ENCODE data around the gene SLC17A3.

Gene SLC17A3

DNA sequence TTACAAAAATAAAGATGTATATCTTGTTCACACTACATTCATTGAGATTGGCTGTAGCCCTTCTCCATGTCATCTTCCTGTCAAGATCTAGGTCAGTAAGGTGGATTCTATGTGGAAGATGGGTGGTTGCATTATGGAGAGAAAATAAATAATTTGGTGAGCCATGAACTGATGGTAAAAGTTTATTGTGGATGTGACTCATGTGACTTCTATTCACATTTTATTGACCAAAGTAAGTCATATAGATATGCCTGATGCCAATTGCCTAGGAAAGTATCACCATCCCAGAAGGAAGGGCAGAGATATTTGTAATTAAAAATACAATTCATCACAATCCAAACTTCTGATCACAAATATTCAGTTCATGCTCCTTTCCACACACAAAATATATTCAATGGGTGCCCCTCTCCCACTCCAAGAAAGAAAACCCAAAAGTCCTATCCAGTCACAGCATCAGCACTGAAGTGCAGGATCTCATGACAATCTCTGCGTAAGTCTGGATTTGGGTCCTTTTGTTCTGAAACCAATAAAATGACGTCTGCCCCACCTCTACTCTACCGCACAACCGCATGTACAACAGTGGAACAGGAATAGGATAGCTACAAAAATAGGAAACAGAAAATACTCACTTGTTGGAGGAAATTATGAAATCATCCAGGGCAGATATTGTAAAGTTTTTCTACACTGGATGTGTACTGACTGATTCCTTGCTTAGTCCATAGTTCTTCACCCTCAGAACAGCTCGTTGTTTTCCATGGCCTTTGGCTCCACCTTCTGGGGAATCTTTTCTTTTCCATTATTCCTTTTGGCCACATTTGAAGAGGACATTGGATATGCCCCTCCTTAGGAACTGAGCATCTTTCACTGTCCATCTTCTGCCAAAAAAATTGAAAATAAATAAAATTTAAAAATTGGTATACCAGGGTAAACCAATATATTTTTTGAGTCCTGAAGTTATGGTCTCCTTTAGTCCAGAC lies 16.1 kb upstream of the SLC17A3 start:
- peak; percentile 1 for DNase-seq

DNA sequence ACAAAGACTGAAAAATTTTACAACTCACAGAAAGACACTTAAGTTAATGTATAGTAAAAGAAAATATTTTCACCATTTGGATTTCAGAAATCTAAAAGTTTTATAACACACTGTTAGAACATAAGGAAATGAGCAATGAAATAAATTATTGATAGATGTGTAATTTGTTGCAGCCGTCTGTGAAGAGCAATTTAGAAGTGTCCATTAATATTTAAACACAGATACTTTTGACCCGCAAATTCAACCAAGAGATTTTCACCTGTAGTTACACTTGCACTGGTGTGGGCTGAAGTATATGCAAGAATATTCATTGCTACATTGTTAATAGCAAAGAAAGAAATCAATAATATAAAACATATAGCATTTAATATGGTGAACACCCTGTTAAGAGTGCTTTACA lies 14.6 kb upstream of the SLC17A3 start:
- no peak for DNase-seq

DNA sequence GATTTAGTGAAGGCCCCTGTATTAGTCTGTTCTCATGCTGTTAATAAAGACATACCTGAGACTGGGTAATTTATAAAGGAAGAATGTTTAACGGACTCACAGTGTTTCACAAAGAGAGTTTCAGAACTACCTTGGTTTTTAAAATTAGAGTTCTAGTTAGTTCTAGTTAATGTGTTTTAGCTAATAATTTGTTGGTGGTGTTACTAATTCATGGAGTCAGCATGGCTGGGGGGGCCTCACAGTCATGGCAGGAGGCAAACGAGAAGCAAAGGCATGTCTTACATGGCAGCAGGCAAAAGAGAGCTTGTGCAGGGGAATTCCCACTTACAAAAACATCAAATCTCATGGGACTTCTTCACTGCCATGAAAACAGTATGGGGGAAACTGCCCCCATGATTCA lies 12.0 kb upstream of the SLC17A3 start:
- DNase-seq, result no peak

DNA sequence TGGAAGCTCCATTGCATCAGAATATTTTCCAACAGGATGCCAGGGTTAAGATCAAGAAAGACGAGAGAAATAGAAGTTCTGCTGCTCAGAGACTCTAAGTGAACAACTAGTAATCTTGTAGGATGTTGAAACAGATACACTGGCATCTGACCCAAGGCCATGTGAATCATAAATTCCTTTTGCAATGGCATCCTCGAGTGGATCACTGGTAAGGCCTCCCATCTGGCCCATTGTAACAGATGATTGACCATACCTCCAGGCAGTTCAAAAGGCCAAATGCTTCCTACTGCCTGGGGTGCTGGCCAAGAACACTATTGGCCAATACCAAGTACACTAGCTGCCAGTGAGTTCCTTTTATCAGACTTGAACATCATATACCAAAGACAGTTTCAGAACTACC lies 9.9 kb upstream of the SLC17A3 start:
- no peak for DNase-seq

DNA sequence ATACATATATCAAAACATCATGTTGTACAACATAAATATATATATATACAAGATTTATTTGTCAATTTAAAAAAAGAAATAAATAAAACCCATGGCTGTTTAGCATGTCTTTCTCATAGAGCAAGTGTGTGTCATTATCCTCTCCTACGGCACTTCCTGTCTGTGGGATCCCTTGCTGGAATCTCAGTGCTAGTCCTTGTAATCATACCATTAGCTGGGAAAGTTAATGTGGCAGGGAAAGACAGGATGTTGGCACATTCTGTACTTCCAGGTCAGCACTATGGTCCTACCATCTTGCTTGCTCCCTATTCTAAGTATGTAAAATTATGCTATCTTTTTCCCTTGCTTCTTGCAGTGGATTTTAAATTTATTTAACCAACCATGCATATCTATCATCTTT lies 9.5 kb upstream of the SLC17A3 start:
- DNase-seq, result no peak

DNA sequence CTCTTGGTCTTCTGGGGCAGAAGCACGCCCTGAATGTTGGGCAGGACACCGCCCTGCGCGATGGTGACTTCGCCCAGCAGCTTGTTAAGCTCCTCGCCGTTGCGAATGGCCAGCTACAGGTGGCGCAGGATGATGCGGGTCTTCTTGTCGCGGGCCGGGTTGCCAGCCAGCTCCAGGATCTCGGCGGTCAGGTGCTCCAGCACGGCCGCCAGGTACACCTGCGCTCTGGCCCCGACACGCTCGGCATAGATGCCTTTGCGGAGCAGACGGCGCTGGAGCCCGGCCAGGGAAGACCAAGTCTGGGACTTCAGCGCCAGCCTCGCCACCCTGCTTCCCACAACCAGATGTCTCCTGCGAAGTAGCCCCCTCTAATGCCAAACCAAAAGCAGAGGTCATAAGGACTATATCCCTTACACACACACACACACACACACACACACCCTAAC lies 8.0 kb upstream of the SLC17A3 start:
- no peak for DNase-seq

DNA sequence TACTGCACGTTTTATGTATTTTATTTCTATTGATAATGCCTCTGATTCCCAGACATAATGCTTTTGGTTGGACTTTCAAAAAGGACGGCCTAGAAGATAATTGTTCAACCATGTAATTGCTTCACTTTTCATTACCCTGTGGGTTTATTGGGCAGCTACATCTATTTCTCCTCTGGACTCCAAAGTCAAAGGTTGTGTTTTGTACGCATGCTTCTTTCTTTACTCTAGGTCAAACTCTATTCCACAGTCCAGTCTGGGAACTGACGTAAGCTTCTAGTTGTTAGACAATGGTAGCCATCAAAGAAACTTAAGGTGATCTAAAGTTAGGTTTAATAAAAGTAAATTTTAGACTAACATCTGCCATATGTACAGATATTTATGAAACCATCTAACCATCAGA lies 6.6 kb upstream of the SLC17A3 start:
- no peak for DNase-seq

DNA sequence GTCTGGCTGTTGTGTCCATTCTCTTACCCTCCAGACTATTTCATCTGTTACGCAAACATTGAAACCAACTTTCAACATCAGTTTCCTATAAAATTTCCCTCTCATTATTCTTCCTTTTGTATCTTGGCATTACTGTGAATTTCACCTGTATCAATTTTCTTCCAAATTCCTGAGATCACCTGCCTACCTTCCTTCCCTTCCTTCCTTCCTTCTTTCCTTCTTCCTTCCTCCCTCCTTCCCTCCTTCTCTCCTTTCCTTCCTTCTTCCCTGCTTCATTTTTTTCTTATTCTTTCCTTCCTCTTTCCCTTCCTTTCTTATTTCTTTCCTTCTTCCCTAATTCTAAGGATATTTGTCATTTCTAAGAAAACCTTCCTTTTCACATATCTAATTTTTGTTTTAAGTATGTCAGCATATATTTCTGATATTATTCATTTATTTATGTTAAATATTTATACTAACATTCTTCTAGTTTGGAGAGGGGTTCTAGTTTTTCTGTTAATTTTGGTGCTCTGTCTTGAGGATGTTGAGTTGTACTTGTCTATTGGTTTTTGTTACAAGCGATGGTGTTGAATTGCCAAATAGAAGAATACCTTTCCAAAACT lies 4.8 kb upstream of the SLC17A3 start:
- no peak for DNase-seq

DNA sequence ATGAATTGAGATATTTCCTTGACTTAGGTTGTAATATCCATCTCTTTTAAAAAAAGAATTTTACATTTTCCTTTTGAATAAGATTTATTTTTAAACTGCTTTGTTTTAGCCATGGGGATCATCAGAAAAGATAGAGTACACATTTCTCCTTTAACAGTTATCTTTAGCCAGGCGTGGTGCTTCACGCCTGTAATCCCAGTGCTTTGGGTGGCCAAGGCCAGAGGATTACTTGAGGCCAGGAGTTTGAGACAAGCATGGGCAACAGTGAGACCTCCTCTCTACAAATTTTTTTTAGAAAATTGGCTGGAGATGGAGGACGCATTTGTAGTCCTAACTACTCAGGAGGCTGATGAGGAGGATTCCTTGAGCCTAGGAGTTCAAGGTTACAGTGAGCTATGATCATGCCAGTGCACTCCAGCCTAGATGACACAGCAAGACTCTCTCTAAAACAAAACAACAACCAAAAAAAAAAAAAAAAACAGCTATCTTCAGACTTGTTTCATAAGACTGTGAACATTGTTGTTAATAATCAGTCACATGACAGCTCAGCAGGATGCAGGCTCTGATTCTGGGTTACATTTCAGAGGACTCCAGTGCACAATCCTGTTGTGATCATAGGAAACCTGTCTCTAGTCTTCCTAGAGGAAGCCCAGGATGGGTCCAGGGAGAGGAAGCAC lies 2.0 kb upstream of the SLC17A3 start:
- DNase-seq, result no peak

DNA sequence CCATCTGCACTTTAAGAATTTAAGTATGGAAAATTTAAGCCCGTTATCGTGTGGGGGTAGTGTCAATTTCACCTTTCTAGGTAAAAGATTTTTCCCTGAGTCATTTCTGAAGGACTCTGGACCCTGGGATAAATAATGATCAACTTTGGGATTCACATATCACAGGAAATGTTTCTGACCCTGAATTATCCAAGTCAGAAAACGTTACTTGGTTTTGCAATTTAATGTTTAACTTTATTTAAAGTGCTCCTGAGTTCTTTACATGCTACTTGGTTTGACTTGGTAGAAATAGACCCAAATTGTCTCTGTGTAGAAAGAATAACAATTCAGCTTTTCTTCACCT lies 1.5 kb upstream of the SLC17A3 start:
- DNase-seq, result no peak

DNA sequence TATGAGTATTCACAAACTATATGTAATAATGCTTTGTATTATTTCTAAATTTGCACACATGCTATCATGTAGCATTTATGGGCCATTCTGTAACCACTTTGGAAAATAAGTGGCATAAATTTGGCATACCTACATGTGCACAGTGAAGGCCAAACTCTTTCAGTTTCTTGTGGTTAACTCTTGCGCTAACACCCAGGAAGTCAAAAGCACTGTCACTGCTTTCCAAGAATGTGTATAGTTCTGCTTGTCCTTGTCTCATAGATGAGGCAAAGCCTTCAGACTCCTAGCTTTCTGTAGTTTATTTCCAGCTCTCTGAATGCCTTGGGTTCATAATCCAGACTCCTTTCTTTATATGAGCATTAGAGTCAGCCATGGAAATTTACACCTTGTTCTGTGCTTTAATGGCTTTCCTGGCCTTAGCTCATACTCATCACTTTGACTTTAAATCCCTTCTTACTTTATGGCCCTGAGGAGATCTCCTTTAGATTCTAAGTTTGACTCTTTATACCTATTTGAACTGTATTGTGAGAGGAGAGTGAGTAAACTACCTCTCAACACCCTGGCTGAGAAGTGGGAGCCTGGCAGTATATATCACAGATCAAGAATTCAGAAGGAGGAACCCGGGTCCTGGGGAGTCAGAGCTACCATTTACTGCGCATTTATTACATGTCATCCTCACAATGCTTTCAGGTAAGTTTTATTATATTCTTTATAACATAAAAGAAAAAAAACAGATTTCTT lies 949 bp upstream of the SLC17A3 start:
- peak; percentile 61 for DNase-seq

DNA sequence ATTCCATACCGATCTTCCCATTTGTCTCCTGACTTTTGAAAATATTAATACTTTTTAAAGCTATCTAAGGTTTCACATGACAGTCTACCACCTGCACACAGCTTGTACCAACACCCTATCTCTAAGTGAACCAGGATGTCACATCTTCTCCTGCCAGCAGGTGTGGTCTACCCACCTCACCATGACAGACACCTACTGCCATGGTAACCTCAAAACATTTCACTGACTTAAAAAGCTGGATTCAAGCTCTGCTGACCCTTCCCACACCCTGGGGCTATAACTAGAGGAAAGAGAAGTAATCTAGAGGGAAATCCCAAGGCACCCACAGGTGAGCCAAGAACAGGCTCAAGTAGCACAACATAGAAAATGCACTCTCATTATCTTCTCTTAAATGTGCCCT lies 1.2 kb downstream of the SLC17A3 start:
- DNase-seq, result no peak

DNA sequence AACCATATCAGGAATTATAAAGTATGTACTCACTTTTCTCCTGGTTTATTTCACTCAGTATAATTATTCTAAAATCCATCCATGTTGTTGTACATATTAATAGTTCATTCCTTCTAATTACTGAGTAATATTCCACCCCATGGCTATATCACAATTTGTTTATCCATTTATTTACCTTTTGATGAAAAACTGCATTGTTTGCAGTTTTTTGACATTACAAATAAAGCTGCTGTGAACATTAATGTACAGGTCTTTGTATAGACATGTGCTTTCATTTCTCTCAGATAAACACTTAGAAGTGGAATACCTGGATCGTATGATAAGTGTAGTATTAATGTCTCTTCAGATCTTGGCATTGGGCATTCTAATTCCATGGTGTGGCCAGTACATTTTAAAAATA lies 4.2 kb downstream of the SLC17A3 start:
- no peak for DNase-seq

DNA sequence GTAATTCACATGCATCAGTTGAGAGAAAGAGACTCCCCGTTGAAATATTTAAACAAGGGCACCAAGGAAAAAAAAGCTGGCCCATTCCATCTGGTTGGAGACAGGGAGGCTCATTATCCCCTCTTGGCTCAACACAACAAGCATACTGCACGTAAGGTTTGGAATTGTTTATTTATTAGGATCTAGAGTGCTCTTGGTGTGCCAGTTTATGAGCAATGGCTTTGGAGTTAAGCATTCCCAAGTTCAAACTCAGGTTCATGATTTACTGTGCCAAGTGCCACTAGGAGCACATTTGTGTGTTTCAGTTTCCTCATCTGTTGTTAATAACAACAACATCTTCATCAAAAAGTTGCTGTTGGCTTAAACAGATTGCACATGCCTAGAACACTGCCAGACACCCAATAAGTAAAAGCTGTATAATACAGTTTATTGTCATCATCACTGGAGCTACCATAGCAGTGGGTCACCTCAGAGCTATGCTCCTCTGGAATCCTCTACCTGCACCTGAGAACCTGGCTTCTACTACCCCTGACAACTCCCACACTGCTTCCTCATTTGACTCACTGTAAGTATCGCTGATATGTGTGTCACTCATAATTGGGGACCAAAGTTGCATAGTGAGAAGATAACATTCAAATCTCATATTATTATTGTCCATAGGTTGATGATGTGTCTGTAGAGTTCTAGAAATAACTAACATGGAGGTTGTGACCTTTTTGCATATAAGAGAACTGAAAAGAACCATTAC lies 5.4 kb downstream of the SLC17A3 start:
- no peak for DNase-seq

DNA sequence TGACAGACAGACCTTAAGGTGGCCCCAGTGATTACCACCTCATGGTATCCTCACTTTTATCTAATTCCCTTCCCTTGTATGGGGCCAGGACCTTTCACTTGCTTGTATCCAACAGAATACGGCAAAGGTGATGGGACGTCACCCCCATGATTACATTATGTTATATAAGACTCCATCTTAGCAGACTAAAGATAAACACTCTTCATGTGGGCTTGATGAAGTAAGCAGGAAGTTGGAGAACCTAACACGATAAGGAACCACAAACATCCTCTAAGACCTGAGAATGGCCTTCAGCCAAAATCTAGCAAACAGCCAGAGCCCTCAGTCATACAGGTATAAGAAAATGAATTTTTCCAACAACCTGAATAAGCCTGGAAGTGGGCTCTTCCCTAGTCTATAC lies 8.0 kb downstream of the SLC17A3 start:
- peak; percentile 70 for DNase-seq

DNA sequence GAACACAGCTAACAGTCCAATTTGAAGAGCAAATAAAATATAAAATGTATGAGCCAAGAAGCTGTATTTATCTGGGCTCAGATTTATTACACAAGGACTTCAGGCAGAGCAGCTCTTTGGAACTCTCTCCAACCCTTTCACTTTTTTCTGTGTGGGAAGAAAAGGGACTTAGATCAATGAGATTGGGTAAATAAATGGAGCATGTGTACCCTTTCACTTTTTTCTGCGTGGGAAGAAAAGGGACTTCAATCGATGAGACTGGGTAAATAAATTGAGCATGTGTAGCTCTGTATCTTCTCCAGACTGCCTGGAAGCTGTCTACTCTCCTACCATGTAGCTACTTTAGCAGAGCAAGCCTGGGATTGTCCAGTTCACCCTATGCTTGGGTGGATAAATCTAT lies 10.7 kb downstream of the SLC17A3 start:
- DNase-seq, result no peak

DNA sequence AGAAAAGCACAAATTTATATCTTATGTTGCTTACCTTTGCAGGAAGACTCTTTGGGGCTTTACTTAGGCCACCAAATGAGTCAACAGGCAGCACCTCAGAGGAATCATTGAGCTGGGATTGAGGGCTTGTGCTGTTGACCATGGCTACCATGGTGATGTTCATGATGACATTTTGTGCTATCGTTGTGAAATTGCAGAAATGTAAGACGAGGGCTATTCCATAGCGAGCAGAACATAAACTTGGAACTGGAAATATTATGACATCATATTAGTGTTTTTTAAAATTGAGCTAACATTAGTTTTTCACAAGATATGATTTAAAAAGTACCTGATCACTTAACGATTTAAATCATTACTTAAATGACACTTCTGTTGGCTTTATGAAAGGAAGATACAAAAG lies 11.8 kb downstream of the SLC17A3 start:
- no peak for DNase-seq

DNA sequence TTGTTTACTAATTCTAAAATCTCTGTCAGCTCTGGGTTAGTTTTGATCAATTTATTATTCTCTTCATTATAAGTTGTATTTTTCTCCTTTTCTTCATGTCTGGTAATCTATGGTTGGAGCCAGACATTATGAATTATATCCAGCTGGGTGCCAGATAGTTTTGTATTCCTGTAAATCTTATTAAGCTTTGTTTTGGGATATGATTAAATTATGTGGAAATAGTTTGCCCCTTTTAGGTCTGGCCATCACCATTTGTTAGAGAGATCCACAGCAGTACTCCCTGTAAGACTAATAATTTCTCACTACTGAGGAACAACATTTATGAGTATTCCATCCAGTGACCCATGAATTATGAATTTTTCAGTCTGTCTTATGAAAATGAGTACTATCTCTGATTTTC lies 21.3 kb downstream of the SLC17A3 start:
- no peak for DNase-seq

DNA sequence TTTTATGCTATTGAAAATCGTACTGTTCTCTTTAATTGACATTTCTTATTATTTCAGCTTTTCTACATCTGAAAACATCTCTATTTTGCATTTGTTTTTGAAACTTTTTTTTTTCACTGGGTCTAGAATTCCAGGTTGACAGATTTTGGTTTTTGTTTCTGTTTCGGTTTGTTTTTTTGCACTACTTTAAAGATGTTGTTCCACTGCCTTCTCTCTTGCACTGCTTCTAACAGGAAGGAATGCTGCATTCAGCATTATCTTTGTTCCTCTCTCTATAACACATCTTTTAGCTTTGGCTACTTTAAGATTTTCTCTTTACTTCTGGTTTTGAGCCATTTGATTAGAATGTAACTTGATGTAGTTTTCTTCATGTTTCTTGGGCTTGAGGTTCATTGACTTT lies 22.1 kb downstream of the SLC17A3 start:
- no peak for DNase-seq

DNA sequence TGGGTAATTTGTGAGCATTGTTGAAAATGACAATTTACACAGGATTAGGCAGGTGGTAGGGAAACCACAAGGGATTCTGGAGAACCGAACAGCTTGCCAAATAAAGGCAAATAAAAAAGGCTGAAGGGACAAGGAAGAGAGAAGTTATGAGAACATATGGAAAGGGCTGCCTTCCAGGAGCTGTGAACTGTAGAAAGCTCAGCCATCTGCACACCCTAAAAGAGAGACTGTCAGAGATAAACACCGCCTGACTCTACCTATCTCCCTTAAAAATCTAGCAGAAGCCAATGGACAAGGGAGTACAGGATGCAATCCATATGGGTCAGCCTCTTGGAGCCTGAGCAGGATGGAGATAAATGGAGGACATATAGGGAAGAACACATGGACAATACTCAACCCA lies 29.5 kb downstream of the SLC17A3 start:
- DNase-seq, result no peak

DNA sequence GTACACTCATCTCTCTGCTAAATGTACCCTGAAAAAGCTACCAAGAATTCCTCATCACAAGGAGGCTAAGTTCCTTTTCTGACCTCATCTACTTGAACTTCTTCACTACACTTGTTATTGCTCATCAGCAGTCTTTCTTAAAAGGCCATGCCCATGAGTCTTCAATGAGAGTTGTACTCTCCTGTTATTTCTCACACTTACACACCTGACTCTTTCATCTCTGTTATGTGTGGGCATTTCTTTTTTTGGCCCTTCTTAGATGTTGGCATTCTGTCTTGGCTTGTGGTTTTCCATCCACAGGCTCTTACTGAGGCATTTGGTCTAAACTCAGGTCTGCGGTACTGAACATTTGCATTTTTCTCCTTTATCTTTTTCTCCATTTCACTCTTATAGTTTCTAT lies 31.5 kb downstream of the SLC17A3 start:
- DNase-seq, result no peak

DNA sequence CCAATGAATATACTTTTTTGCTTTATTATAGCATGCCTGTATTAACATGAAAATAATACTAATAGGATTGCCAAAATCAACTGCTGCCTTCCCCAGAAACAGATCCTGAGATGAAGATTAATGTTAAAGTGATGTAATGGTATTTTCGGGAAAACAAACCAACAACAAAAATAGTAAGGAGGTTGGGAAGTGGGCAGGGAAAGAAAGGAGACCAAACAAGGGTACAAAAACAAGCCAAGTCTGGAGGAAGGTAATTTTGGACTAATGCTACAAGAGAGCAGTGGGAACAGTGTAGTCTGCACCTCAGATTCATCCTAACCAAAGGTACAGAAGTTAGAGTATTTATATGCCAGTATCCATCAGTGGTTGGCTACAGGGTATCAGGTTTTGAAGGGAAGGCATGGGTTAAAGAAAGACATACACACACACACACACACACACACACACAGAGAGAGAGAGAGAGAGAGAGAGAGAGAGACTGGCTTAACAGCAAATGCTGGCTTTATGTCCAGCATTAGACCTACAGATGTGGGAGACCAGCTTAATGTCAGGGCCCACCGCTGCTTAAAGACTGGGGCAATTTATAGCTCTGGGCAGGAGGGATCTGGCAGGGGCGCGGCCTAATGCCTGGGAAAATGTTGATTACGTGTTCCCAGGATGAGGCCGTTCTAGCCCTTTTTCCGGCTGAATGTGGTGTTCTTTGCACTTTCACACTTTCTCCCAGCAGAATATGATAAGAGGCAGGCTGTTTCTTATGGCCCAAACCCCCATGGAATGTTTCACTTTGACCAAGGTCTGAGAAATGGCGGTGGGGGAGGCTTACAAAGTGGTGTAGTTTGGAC lies 38.4 kb downstream of the SLC17A3 start:
- no peak for DNase-seq

All from GF-D8 (cell line).